Measurements from ENCODE around the gene MINK1. TPM values are rescaled to one million over a fixed set of nuclear protein-coding genes. Genes with fewer than 3 reads are reported as not detected.

The MINK1 gene
- total RNA-seq, 3 donors from 2014 or later, result 25.9 to 58.7 (median 42.0) TPM

GRCh38 chr17:4928881-4929280 is 95.7 kb downstream of the MINK1 start:
- intact Hi-C loops (cut with DNase I; ENCODE audit: low total_unique reads), result no loop called here
- Histone ChIP-seq H3K36me3 (no peaks in the 10 kb centered on the region), H3K4me1 (peaks cover 0 to under 1% of the 10 kb centered on the region in 2 donors), H3K27me3 (no peaks in the 10 kb centered on the region), H3K9me3 (no peaks in the 10 kb centered on the region), H3K27ac (no peak overlapping the region), H3K4me3 (no peak overlapping the region)
- TF ChIP-seq CTCF (IDR thresholded peaks at IDR 0.05), result no peak
- TF ChIP-seq POLR2AphosphoS5 (IDR thresholded peaks at IDR 0.05), result no peak
- TF ChIP-seq POLR2A (IDR thresholded peaks at IDR 0.05), result no peak
- DNase-seq (ENCODE audit: low spot score in 2 of 2), result no peak

- Histone ChIP-seq H3K27ac (no peak within 1 kb of the TSS), H3K4me3 (no peak within 1 kb of the TSS), H3K4me1 (peaks cover 0 to 8% of the 10 kb centered on the region in 2 donors), H3K36me3 (no peaks in the 10 kb centered on the region), H3K27me3 (no peaks in the 10 kb centered on the region), H3K9me3 (no peaks in the 10 kb centered on the region)
- TF ChIP-seq POLR2AphosphoS5 (IDR thresholded peaks at IDR 0.05), result no peak
- no peak for TF ChIP-seq POLR2A (IDR thresholded peaks at IDR 0.05)
- no peak for TF ChIP-seq CTCF (IDR thresholded peaks at IDR 0.05)
- intact Hi-C loops (cut with DNase I; ENCODE audit: low total_unique reads), result no loop called here
- DNase-seq (ENCODE audit: low spot score in 2 of 2), result no peak
Observed at GRCh38 chr17:4931963-4932362, 98.8 kb downstream of the MINK1 start, which contains the start of gene GP1BA. Gene GP1BA, plus strand, starts transcription at chr17:4932277. Its CDS starts 328 bp downstream, at chr17:4932605.

GRCh38 chr17:4932756-4933155 is 99.6 kb downstream of the MINK1 start:
- H3K9me3 ChIP-seq, result no peaks in the 10 kb centered on the region
- no peak overlapping the region for H3K27ac ChIP-seq
- H3K4me1 ChIP-seq, result peaks cover 0 to 8% of the 10 kb centered on the region in 2 donors
- H3K36me3 ChIP-seq, result no peaks in the 10 kb centered on the region
- no peak for DNase-seq (ENCODE audit: low spot score in 2 of 2)
- TF ChIP-seq POLR2A (IDR thresholded peaks at IDR 0.05) (no peak), POLR2AphosphoS5 (IDR thresholded peaks at IDR 0.05) (no peak), CTCF (IDR thresholded peaks at IDR 0.05) (no peak)
- intact Hi-C loops (cut with DNase I; ENCODE audit: low total_unique reads), result no loop called here
- no peaks in the 10 kb centered on the region for H3K27me3 ChIP-seq
- H3K4me3 ChIP-seq, result no peak overlapping the region

GRCh38 chr17:4933646-4934045 is 100.5 kb downstream of the MINK1 start:
- Histone ChIP-seq H3K4me3 (no peak overlapping the region), H3K27ac (peak overlapping the region in 1 of 2 donors; percentile 16), H3K4me1 (peaks cover 4 to 15% of the 10 kb centered on the region in 2 donors), H3K36me3 (no peaks in the 10 kb centered on the region), H3K27me3 (no peaks in the 10 kb centered on the region), H3K9me3 (no peaks in the 10 kb centered on the region)
- intact Hi-C loops (cut with DNase I; ENCODE audit: low total_unique reads), result no loop called here
- DNase-seq (ENCODE audit: low spot score in 2 of 2), result no peak
- no peak for TF ChIP-seq POLR2A (IDR thresholded peaks at IDR 0.05)
- no peak for TF ChIP-seq CTCF (IDR thresholded peaks at IDR 0.05)
- no peak for TF ChIP-seq POLR2AphosphoS5 (IDR thresholded peaks at IDR 0.05)

GRCh38 chr17:4934173-4934979 is 101.2 kb downstream of the MINK1 start:
- peak; percentile 48 to 69 for DNase-seq (ENCODE audit: low spot score in 2 of 2)
- Histone ChIP-seq H3K9me3 (no peaks in the 10 kb centered on the region), H3K27ac (peak overlapping the region; percentile 16 to 45), H3K4me1 (peaks cover 10 to 22% of the 10 kb centered on the region in 2 donors), H3K4me3 (peak overlapping the region in 1 of 3 donors; percentile 43), H3K27me3 (no peaks in the 10 kb centered on the region), H3K36me3 (no peaks in the 10 kb centered on the region)
- TF ChIP-seq POLR2AphosphoS5 (IDR thresholded peaks at IDR 0.05) (no peak), CTCF (IDR thresholded peaks at IDR 0.05) (no peak), POLR2A (IDR thresholded peaks at IDR 0.05) (no peak)
- intact Hi-C loops (cut with DNase I; ENCODE audit: low total_unique reads), result no loop called here

All from breast epithelium (tissue), 4 donors.